ENCODE results near the gene ZNF516. TPM values are rescaled to one million over a fixed set of nuclear protein-coding genes. Genes with fewer than 3 reads are reported as not detected.
"Not testable (repeated sequence)": the region's sequence is repeated elsewhere in the genome, so short reads cannot be mapped to it uniquely, and the experiment has no call there.

The ZNF516 gene
- total RNA-seq, 4 donors from 2014 or later, result 20.5 to 55.4 (median 22.4) TPM

DNA sequence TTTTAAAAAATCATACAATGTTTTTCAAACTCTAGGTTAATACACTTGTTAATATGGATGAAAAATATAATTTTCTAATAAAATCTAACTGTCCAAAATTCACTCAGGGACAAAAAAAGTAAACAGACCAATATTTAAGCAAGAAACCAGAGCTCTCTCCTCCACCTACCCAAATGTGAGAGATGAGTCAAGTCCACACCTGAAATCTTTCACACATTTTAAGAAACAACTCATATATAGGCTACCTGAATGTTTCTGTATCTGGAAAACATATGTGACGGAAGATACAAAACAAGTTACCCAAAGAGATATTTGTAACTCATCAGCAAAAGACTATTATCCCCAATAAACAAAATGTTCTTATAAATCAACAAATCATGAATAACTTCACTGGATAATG, 20.2 kb downstream of the ZNF516 start:
- WGBS, result 100% methylated on average over 1 of the region's 1 CpG
- Histone ChIP-seq H3K9me3 (no peaks in the 10 kb centered on the region), H3K36me3 (no peaks in the 10 kb centered on the region), H3K27ac (no peak overlapping the region), H3K4me1 (peaks cover 12% of the 10 kb centered on the region), H3K27me3 (no peaks in the 10 kb centered on the region), H3K4me3 (no peak overlapping the region)
- TF ChIP-seq POLR2AphosphoS5 (IDR thresholded peaks at IDR 0.05) (no peak), EP300 (IDR thresholded peaks at IDR 0.05) (no peak), POLR2A (IDR thresholded peaks at IDR 0.05) (no peak)
- TF ChIP-seq, protein P1, sequence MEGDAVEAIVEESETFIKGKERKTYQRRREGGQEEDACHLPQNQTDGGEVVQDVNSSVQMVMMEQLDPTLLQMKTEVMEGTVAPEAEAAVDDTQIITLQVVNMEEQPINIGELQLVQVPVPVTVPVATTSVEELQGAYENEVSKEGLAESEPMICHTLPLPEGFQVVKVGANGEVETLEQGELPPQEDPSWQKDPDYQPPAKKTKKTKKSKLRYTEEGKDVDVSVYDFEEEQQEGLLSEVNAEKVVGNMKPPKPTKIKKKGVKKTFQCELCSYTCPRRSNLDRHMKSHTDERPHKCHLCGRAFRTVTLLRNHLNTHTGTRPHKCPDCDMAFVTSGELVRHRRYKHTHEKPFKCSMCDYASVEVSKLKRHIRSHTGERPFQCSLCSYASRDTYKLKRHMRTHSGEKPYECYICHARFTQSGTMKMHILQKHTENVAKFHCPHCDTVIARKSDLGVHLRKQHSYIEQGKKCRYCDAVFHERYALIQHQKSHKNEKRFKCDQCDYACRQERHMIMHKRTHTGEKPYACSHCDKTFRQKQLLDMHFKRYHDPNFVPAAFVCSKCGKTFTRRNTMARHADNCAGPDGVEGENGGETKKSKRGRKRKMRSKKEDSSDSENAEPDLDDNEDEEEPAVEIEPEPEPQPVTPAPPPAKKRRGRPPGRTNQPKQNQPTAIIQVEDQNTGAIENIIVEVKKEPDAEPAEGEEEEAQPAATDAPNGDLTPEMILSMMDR (IDR thresholded peaks at IDR 0.05), result no peak
- no peak for DNase-seq (ENCODE audit: low spot score in 2 of 2)

DNA sequence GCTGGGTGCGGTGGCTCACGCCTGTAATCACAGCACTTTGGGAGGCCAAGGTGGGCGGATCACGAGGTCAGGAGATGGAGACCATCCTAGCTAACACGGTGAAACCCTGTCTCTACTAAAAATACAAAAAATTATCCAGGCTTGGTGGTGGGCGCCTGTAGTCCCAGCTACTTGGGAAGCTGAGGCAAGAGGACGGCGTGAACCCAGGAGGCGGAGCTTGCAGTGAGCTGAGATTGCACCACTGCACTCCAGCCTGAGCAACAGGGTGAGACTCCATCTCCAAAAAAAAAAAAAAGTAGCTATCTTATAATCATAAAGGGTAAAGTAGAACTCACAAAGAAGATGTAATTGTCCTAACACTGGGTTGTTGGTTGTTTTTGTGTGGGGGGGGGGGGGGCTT, 21.5 kb downstream of the ZNF516 start:
- DNase-seq (ENCODE audit: low spot score in 2 of 2); H3K9me3 ChIP-seq; H3K27me3 ChIP-seq; H3K4me1 ChIP-seq; H3K4me3 ChIP-seq; H3K36me3 ChIP-seq; H3K27ac ChIP-seq: not testable (repeated sequence)
- WGBS, result 84% methylated on average over 9 of the region's 9 CpGs

DNA sequence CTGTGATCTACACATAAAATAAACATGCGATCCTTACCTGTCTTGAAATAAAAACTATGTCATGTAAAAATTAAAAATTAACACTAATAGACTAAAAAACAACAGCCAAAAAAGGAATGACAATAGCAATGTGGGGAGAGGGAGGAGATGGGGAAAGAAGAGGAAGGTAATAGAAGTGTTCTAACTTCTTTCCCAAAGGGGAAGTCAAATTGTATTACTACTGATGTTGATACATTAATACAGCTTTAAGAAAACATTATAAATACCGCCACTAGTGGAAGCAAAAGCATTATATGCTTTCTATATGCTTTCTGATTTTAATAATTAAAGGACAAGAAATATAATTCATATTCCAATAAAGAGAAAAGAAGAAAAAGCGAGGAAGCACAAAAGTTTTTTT, 22.2 kb downstream of the ZNF516 start:
- TF ChIP-seq EP300 (IDR thresholded peaks at IDR 0.05), result no peak
- no peak for TF ChIP-seq POLR2A (IDR thresholded peaks at IDR 0.05)
- no peak for TF ChIP-seq POLR2AphosphoS5 (IDR thresholded peaks at IDR 0.05)
- TF ChIP-seq, protein P1 (IDR thresholded peaks at IDR 0.05), result no peak
- peaks cover 15% of the 10 kb centered on the region for H3K4me1 ChIP-seq
- H3K27me3 ChIP-seq, result no peaks in the 10 kb centered on the region
- DNase-seq (ENCODE audit: low spot score in 2 of 2), result no peak
- no peaks in the 10 kb centered on the region for H3K9me3 ChIP-seq
- no peak overlapping the region for H3K27ac ChIP-seq
- H3K36me3 ChIP-seq, result no peaks in the 10 kb centered on the region
- WGBS, result 93% methylated on average over 3 of the region's 3 CpGs
- H3K4me3 ChIP-seq, result no peak overlapping the region

DNA sequence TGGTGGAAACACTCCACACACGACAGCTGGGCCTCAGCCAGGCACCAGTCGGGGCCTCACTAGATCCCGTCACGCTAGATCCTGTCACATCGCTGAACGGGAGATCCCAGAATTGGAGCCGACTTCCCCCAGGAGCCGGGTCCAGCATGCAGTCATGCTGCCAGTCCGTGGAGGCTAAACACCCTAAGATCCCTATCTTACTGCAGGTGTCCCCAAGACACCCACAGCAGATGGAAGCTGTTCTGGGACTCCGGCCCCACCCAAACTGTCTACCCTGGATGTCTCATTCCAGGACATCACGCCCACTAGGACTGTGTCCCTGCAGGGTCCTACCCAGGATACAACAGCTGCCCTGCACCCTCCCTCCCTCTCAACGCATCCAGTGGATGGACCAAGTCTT, 23.4 kb downstream of the ZNF516 start:
- no peaks in the 10 kb centered on the region for H3K36me3 ChIP-seq
- no peaks in the 10 kb centered on the region for H3K27me3 ChIP-seq
- no peak overlapping the region for H3K4me3 ChIP-seq
- WGBS, result 93% methylated on average over 9 of the region's 12 CpGs
- TF ChIP-seq POLR2A (IDR thresholded peaks at IDR 0.05) (no peak), EP300 (IDR thresholded peaks at IDR 0.05) (no peak), POLR2AphosphoS5 (IDR thresholded peaks at IDR 0.05) (no peak)
- TF ChIP-seq, protein P1 (IDR thresholded peaks at IDR 0.05), result no peak
- peaks cover 21% of the 10 kb centered on the region for H3K4me1 ChIP-seq
- no peak overlapping the region for H3K27ac ChIP-seq
- H3K9me3 ChIP-seq, result no peaks in the 10 kb centered on the region
- peak; percentile 48 to 76 for DNase-seq (ENCODE audit: low spot score in 2 of 2)

- DNase-seq (ENCODE audit: low spot score in 2 of 2), result peak; percentile 50 to 71
- no peak overlapping the region for H3K27ac ChIP-seq
- H3K9me3 ChIP-seq, result no peaks in the 10 kb centered on the region
- TF ChIP-seq, protein P1 (IDR thresholded peaks at IDR 0.05), result no peak
- TF ChIP-seq EP300 (IDR thresholded peaks at IDR 0.05) (no peak), POLR2AphosphoS5 (IDR thresholded peaks at IDR 0.05) (no peak), POLR2A (IDR thresholded peaks at IDR 0.05) (no peak)
- WGBS, result 87% methylated on average over 16 of the region's 16 CpGs
- H3K4me1 ChIP-seq, result peaks cover 18% of the 10 kb centered on the region
- no peak overlapping the region for H3K4me3 ChIP-seq
- H3K36me3 ChIP-seq, result no peaks in the 10 kb centered on the region
- H3K27me3 ChIP-seq, result no peaks in the 10 kb centered on the region
Measured at GRCh38 chr18:76468345-76469304, 26.4 kb downstream of the ZNF516 start.
